Stimulated activated CD4-positive, alpha-beta T cell treated with anti-CD3 and anti-CD28 coated beads, Interleukin-1b, Interleukin-23, amount 100 ng/mL, for 48 hours (primary cell): ENCODE results near the gene ATP10B.
"Not testable (repeated sequence)": the region's sequence is repeated elsewhere in the genome, so short reads cannot be mapped to it uniquely, and the experiment has no call there.

Experiments
- DNase-seq: peaks from one replicate; pipeline ENCODE4 v3.0.0-alpha.2; 2020

The ATP10B gene

GRCh38 chr5:160812996-160813395, 39.0 kb downstream of the ATP10B start:
- not testable (repeated sequence) for DNase-seq

GRCh38 chr5:160805376-160805775, 46.6 kb downstream of the ATP10B start:
- DNase-seq: no peak

- DNase-seq: no peak
These were observed 49.4 kb downstream of the ATP10B start for GRCh38 chr5:160802592-160802991.

GRCh38 chr5:160800375-160801275, 51.4 kb downstream of the ATP10B start:
- DNase-seq: no peak

GRCh38 chr5:160799184-160799583, 52.8 kb downstream of the ATP10B start:
- DNase-seq: no peak

- no peak for DNase-seq
These were observed 55.0 kb downstream of the ATP10B start for GRCh38 chr5:160797020-160797419.

- no peak for DNase-seq
These were observed 58.5 kb downstream of the ATP10B start for GRCh38 chr5:160793530-160793899.

GRCh38 chr5:160792732-160793529, 59.1 kb downstream of the ATP10B start:
- DNase-seq: no peak

- no peak for DNase-seq
These were observed 59.7 kb downstream of the ATP10B start for GRCh38 chr5:160792281-160792680.

- DNase-seq: no peak
These were observed 62.7 kb downstream of the ATP10B start for GRCh38 chr5:160789219-160789859.

- no peak for DNase-seq
These were observed 63.8 kb downstream of the ATP10B start for GRCh38 chr5:160788102-160788660.

- peak; percentile 5 for DNase-seq
These were observed 64.8 kb downstream of the ATP10B start for GRCh38 chr5:160787240-160787639.

GRCh38 chr5:160774666-160775315, 77.2 kb downstream of the ATP10B start:
- no peak for DNase-seq

GRCh38 chr5:160773646-160774410, 78.2 kb downstream of the ATP10B start:
- DNase-seq: no peak

GRCh38 chr5:160772854-160773253, 79.2 kb downstream of the ATP10B start:
- DNase-seq: no peak

- DNase-seq: no peak
These were observed 81.3 kb downstream of the ATP10B start for GRCh38 chr5:160770718-160771117.

GRCh38 chr5:160769301-160769700, 82.7 kb downstream of the ATP10B start:
- DNase-seq: no peak

- DNase-seq: no peak
These were observed 84.9 kb downstream of the ATP10B start for GRCh38 chr5:160767062-160767461.

GRCh38 chr5:160760008-160760407, 92.0 kb downstream of the ATP10B start:
- no peak for DNase-seq

GRCh38 chr5:160757194-160757593, 94.8 kb downstream of the ATP10B start:
- no peak for DNase-seq

GRCh38 chr5:160750938-160751657, 100.9 kb downstream of the ATP10B start:
- DNase-seq: no peak
